Activated CD4-positive, alpha-beta T cell treated with anti-CD3 and anti-CD28 coated beads, Interleukin-2, amount 10 ng/mL, durations not matched to agents 7 days and 5 days (primary cell): ENCODE results near the gene GNAI1. TPM values are rescaled to one million over a fixed set of nuclear protein-coding genes. Genes with fewer than 3 reads are reported as not detected.

Source experiments
- CTCF ChIA-PET: fragments of 350-600 bp; sonication (Branson Sonifier 250); formaldehyde crosslinking; loops from one replicate; lab custom pipeline; 2021; ENCODE audit warnings: antibody characterized with exemption; lab: Charles Lee
- POLR2A ChIA-PET: fragments of 350-600 bp; sonication (Branson Sonifier 250); formaldehyde crosslinking; loops from one replicate; lab custom pipeline; 2021; ENCODE audit warnings: antibody characterized with exemption; lab: Charles Lee
- DNase-seq: peaks from one replicate; pipeline ENCODE4 v3.0.0-alpha.2; 2020
- H3K27ac Mint-ChIP-seq: one replicate; pipeline ENCODE4 v1.8.0; 2021; ENCODE audit warnings: mild to moderate bottlenecking, moderate library complexity, mixed read lengths
- H3K27me3 Mint-ChIP-seq: one replicate; pipeline ENCODE4 v1.8.0; 2021; ENCODE audit warnings: mixed read lengths
- H3K36me3 Mint-ChIP-seq: one replicate; pipeline ENCODE4 v1.8.0; 2021; ENCODE audit warnings: low read depth, mixed read lengths
- H3K4me1 Mint-ChIP-seq: one replicate; pipeline ENCODE4 v1.8.0; 2021; ENCODE audit warnings: mixed read lengths
- H3K4me3 Mint-ChIP-seq: one replicate; pipeline ENCODE4 v1.8.0; 2021; ENCODE audit warnings: mild to moderate bottlenecking, moderate library complexity, mixed read lengths
- H3K9me3 Mint-ChIP-seq: one replicate; pipeline ENCODE4 v1.8.0; 2021; ENCODE audit warnings: mixed read lengths
- total RNA-seq, 2 experiments: library from RNA; stranded (reverse); gene quantifications; one replicate each; pipeline ENCODE4 v1.2.3, GENCODE V29; 2021

GNAI1 gene
- total RNA-seq, 2 experiments from 2014 or later: 0.33 to 0.45 TPM

- DNase-seq: no peak
- Mint-ChIP-seq H3K27me3 (no peaks in the 10 kb centered on the region), H3K9me3 (no peaks in the 10 kb centered on the region), H3K4me1 (no peaks in the 10 kb centered on the region), H3K27ac (no peak overlapping the region), H3K4me3 (no peak overlapping the region), H3K36me3 (no peaks in the 10 kb centered on the region)
- ChIA-PET POLR2A (no interaction called here), CTCF (no interaction called here)
Measured at GRCh38 chr7:80240265-80241025, 105.8 kb downstream of the GNAI1 start.

GRCh38 chr7:80241671-80242070 lies 107.0 kb downstream of the GNAI1 start:
- Mint-ChIP-seq H3K4me1 (no peaks in the 10 kb centered on the region), H3K4me3 (no peak overlapping the region), H3K27me3 (no peaks in the 10 kb centered on the region), H3K36me3 (no peaks in the 10 kb centered on the region), H3K27ac (no peak overlapping the region), H3K9me3 (no peaks in the 10 kb centered on the region)
- DNase-seq: no peak
- ChIA-PET POLR2A (no interaction called here), CTCF (no interaction called here)

- ChIA-PET CTCF (no interaction called here), POLR2A (no interaction called here)
- H3K27ac Mint-ChIP-seq: no peak overlapping the region
- H3K9me3 Mint-ChIP-seq: peaks cover 4% of the 10 kb centered on the region
- H3K4me1 Mint-ChIP-seq: no peaks in the 10 kb centered on the region
- no peaks in the 10 kb centered on the region for H3K27me3 Mint-ChIP-seq
- no peak for DNase-seq
- H3K4me3 Mint-ChIP-seq: no peak overlapping the region
- no peaks in the 10 kb centered on the region for H3K36me3 Mint-ChIP-seq
Measured at GRCh38 chr7:80243425-80243824, 108.8 kb downstream of the GNAI1 start.

GRCh38 chr7:80244206-80244916 lies 109.7 kb downstream of the GNAI1 start:
- H3K9me3 Mint-ChIP-seq: peaks cover 4% of the 10 kb centered on the region
- ChIA-PET CTCF (no interaction called here), POLR2A (no interaction called here)
- no peaks in the 10 kb centered on the region for H3K36me3 Mint-ChIP-seq
- no peak overlapping the region for H3K27ac Mint-ChIP-seq
- H3K4me1 Mint-ChIP-seq: no peaks in the 10 kb centered on the region
- no peak overlapping the region for H3K4me3 Mint-ChIP-seq
- no peaks in the 10 kb centered on the region for H3K27me3 Mint-ChIP-seq
- DNase-seq: no peak

GRCh38 chr7:80247144-80247543 lies 112.5 kb downstream of the GNAI1 start:
- Mint-ChIP-seq H3K4me1 (peaks cover 4% of the 10 kb centered on the region), H3K4me3 (no peak overlapping the region), H3K36me3 (no peaks in the 10 kb centered on the region), H3K27me3 (no peaks in the 10 kb centered on the region), H3K9me3 (peaks cover 7% of the 10 kb centered on the region), H3K27ac (no peak overlapping the region)
- no peak for DNase-seq
- CTCF ChIA-PET: no interaction called here
- POLR2A ChIA-PET: no interaction called here

- H3K27ac Mint-ChIP-seq: no peak overlapping the region
- no peaks in the 10 kb centered on the region for H3K36me3 Mint-ChIP-seq
Measured at GRCh38 chr7:80247891-80248290, 113.3 kb downstream of the GNAI1 start.

GRCh38 chr7:80249184-80249583 lies 114.6 kb downstream of the GNAI1 start:
- H3K36me3 Mint-ChIP-seq: no peaks in the 10 kb centered on the region
- no peaks in the 10 kb centered on the region for H3K27me3 Mint-ChIP-seq
- no peak overlapping the region for H3K27ac Mint-ChIP-seq
- H3K9me3 Mint-ChIP-seq: peaks cover 7% of the 10 kb centered on the region
- CTCF ChIA-PET: no interaction called here
- POLR2A ChIA-PET: no interaction called here
- no peak for DNase-seq
- peaks cover 4% of the 10 kb centered on the region for H3K4me1 Mint-ChIP-seq
- H3K4me3 Mint-ChIP-seq: no peak overlapping the region

More at GRCh38 chr7:80247891-80248290, 113.3 kb downstream of the GNAI1 start:
- CTCF ChIA-PET: no interaction called here
- H3K27me3 Mint-ChIP-seq: no peaks in the 10 kb centered on the region
- no peak for DNase-seq
- POLR2A ChIA-PET: no interaction called here
- H3K9me3 Mint-ChIP-seq: peaks cover 7% of the 10 kb centered on the region
- no peak overlapping the region for H3K4me3 Mint-ChIP-seq
- H3K4me1 Mint-ChIP-seq: peaks cover 4% of the 10 kb centered on the region

- CTCF ChIA-PET: no interaction called here
- peaks cover 7% of the 10 kb centered on the region for H3K9me3 Mint-ChIP-seq
- POLR2A ChIA-PET: no interaction called here
Measured at GRCh38 chr7:80249619-80250295, 115.1 kb downstream of the GNAI1 start.

GRCh38 chr7:80253237-80253636 lies 118.6 kb downstream of the GNAI1 start:
- peaks cover 4% of the 10 kb centered on the region for H3K4me1 Mint-ChIP-seq
- POLR2A ChIA-PET: no interaction called here
- no peak overlapping the region for H3K4me3 Mint-ChIP-seq
- CTCF ChIA-PET: no interaction called here
- H3K27ac Mint-ChIP-seq: no peak overlapping the region
- H3K36me3 Mint-ChIP-seq: no peaks in the 10 kb centered on the region
- DNase-seq: no peak
- H3K27me3 Mint-ChIP-seq: no peaks in the 10 kb centered on the region
- H3K9me3 Mint-ChIP-seq: peaks cover 3% of the 10 kb centered on the region

More at GRCh38 chr7:80249619-80250295, 115.1 kb downstream of the GNAI1 start:
- no peak for DNase-seq
- Mint-ChIP-seq H3K27ac (no peak overlapping the region), H3K4me1 (peaks cover 4% of the 10 kb centered on the region), H3K4me3 (no peak overlapping the region), H3K36me3 (no peaks in the 10 kb centered on the region), H3K27me3 (no peaks in the 10 kb centered on the region)

- Mint-ChIP-seq H3K4me3 (no peak overlapping the region), H3K4me1 (peaks cover 4% of the 10 kb centered on the region), H3K27ac (no peak overlapping the region), H3K36me3 (no peaks in the 10 kb centered on the region), H3K27me3 (no peaks in the 10 kb centered on the region), H3K9me3 (peaks cover 3% of the 10 kb centered on the region)
- ChIA-PET POLR2A (no interaction called here), CTCF (no interaction called here)
- no peak for DNase-seq
Measured at GRCh38 chr7:80253653-80254052, 119.0 kb downstream of the GNAI1 start.

GRCh38 chr7:80255656-80256055 lies 121.0 kb downstream of the GNAI1 start:
- no peak overlapping the region for H3K27ac Mint-ChIP-seq
- H3K36me3 Mint-ChIP-seq: no peaks in the 10 kb centered on the region
- no peaks in the 10 kb centered on the region for H3K4me1 Mint-ChIP-seq
- H3K27me3 Mint-ChIP-seq: no peaks in the 10 kb centered on the region
- ChIA-PET POLR2A (no interaction called here), CTCF (no interaction called here)
- H3K9me3 Mint-ChIP-seq: peaks cover 5% of the 10 kb centered on the region
- DNase-seq: no peak
- no peak overlapping the region for H3K4me3 Mint-ChIP-seq

GRCh38 chr7:80257756-80258155 lies 123.1 kb downstream of the GNAI1 start:
- Mint-ChIP-seq H3K27ac (no peak overlapping the region), H3K36me3 (no peaks in the 10 kb centered on the region), H3K4me1 (no peaks in the 10 kb centered on the region), H3K27me3 (no peaks in the 10 kb centered on the region), H3K9me3 (peaks cover 2% of the 10 kb centered on the region), H3K4me3 (no peak overlapping the region)
- ChIA-PET POLR2A (no interaction called here), CTCF (no interaction called here)
- no peak for DNase-seq

- H3K9me3 Mint-ChIP-seq: peaks cover 2% of the 10 kb centered on the region
- H3K4me1 Mint-ChIP-seq: no peaks in the 10 kb centered on the region
- no peaks in the 10 kb centered on the region for H3K36me3 Mint-ChIP-seq
- no peak overlapping the region for H3K27ac Mint-ChIP-seq
- no peak for DNase-seq
- POLR2A ChIA-PET: no interaction called here
- CTCF ChIA-PET: no interaction called here
- no peaks in the 10 kb centered on the region for H3K27me3 Mint-ChIP-seq
- H3K4me3 Mint-ChIP-seq: no peak overlapping the region
Measured at GRCh38 chr7:80260606-80261005, 126.0 kb downstream of the GNAI1 start.
